Glomerular endothelial cell (primary cell): ENCODE measurements around the gene LDHAL6A. TPM values are rescaled to one million over a fixed set of nuclear protein-coding genes. Genes with fewer than 3 reads are reported as not detected.
A peak's percentile ranks its signal among the peaks of the same experiment; 100 is the strongest.
"Not testable (repeated sequence)": the region's sequence is repeated elsewhere in the genome, so short reads cannot be mapped to it uniquely, and the experiment has no call there.

Experiments
- DNase-seq: peaks from one replicate; pipeline ENCODE4 v3.0.0-alpha.2; 2011; ENCODE audit warnings: low read depth, low spot score; ENCODE audit errors: extremely low read depth
- total RNA-seq: library from RNA; depleted of rRNA; stranded (reverse); fragments of >200 nt; gene quantifications from 2 replicates; pipeline ENCODE4 v1.2.3, GENCODE V29; 2015

Gene LDHAL6A
- not detected in 2 replicates for total RNA-seq

GRCh38 chr11:18455686-18456372, at the start of gene LDHAL6A:
LDHAL6A (plus strand) TSS chr11:18455856; CDS start chr11:18456681, 825 bp downstream.
- no peak for DNase-seq

GRCh38 chr11:18407400-18407799, 48.3 kb upstream of the LDHAL6A start:
- not testable (repeated sequence) for DNase-seq

GRCh38 chr11:18408558-18409291, 46.9 kb upstream of the LDHAL6A start:
- no peak for DNase-seq

GRCh38 chr11:18416459-18416858, 39.2 kb upstream of the LDHAL6A start:
- no peak for DNase-seq

GRCh38 chr11:18419040-18419439, 36.6 kb upstream of the LDHAL6A start:
- DNase-seq: no peak

GRCh38 chr11:18420067-18420466, 35.6 kb upstream of the LDHAL6A start:
- DNase-seq: no peak

- no peak for DNase-seq
Measured at GRCh38 chr11:18427240-18427639, 28.4 kb upstream of the LDHAL6A start.

- no peak for DNase-seq
Measured at GRCh38 chr11:18429332-18429731, 26.3 kb upstream of the LDHAL6A start.

GRCh38 chr11:18438691-18439090, 17.0 kb upstream of the LDHAL6A start:
- no peak for DNase-seq

GRCh38 chr11:18449251-18449650, 6.4 kb upstream of the LDHAL6A start:
- no peak for DNase-seq

GRCh38 chr11:18452927-18453326, 2.7 kb upstream of the LDHAL6A start:
- no peak for DNase-seq

- DNase-seq: peak; percentile 20
Measured at GRCh38 chr11:18457450-18457849, 1.8 kb downstream of the LDHAL6A start.

- DNase-seq: no peak
Measured at GRCh38 chr11:18459634-18460033, 4.0 kb downstream of the LDHAL6A start.

GRCh38 chr11:18461909-18462308, 6.3 kb downstream of the LDHAL6A start:
- DNase-seq: no peak

GRCh38 chr11:18463439-18463838, 7.8 kb downstream of the LDHAL6A start:
- DNase-seq: no peak

- DNase-seq: no peak
Measured at GRCh38 chr11:18466402-18466801, 10.7 kb downstream of the LDHAL6A start.

- DNase-seq: no peak
Measured at GRCh38 chr11:18468059-18468458, 12.4 kb downstream of the LDHAL6A start.

- DNase-seq: no peak
Measured at GRCh38 chr11:18468961-18469360, 13.3 kb downstream of the LDHAL6A start.

GRCh38 chr11:18471995-18472394, 16.3 kb downstream of the LDHAL6A start:
- no peak for DNase-seq

GRCh38 chr11:18472587-18472986, 16.9 kb downstream of the LDHAL6A start:
- no peak for DNase-seq

- DNase-seq: no peak
Measured at GRCh38 chr11:18479063-18479462, 23.4 kb downstream of the LDHAL6A start.

- no peak for DNase-seq
Measured at GRCh38 chr11:18485913-18486528, 30.4 kb downstream of the LDHAL6A start.
